CD14-positive monocyte (primary cell): ENCODE results near the gene MVP. TPM values are rescaled to one million over a fixed set of nuclear protein-coding genes. Genes with fewer than 3 reads are reported as not detected.
A peak's percentile ranks its signal among the peaks of the same experiment; 100 is the strongest.

Experiments used
- DNase-seq, 3 donors: peaks; one replicate each; pipeline ENCODE4 v3.0.0-alpha.2; 2011 to 2022
- H2AFZ ChIP-seq: 2 replicates; pipeline ENCODE4 v1.6.0; 2012; ENCODE audit warnings: mild to moderate bottlenecking, low read depth, low read length, inconsistent platforms; ENCODE audit not compliant: insufficient read depth, poor library complexity, severe bottlenecking
- H3K27ac ChIP-seq, 2 donors: 1 replicate in 1 of 2; 2 replicates in 1 of 2; pipeline ENCODE4 v1.5.1; 2012 to 2013; ENCODE audit warnings: low read length in 2 of 2, control low read depth in 1 of 2, inconsistent platforms in 1 of 2, low read depth in 1 of 2, mild to moderate bottlenecking in 1 of 2
- H3K27me3 ChIP-seq, 2 donors: one replicate each; pipeline versions ENCODE4 v1.6.0 to v1.6.1; 2011 to 2013; ENCODE audit warnings: low read length in 2 of 2; ENCODE audit not compliant: control insufficient read depth in 2 of 2, insufficient read depth in 2 of 2
- H3K36me3 ChIP-seq, 2 donors: replicated peaks in 1 of 2; 1 replicate in 1 of 2; 2 replicates in 1 of 2; pipeline versions ENCODE4 v1.5.1 to v1.6.1; 2012 to 2013; ENCODE audit warnings: low read length in 2 of 2, control low read depth in 1 of 2, inconsistent platforms in 1 of 2, mild to moderate bottlenecking in 1 of 2; ENCODE audit not compliant: insufficient read depth in 2 of 2, control insufficient read depth in 1 of 2
- H3K4me1 ChIP-seq, 2 donors: 1 replicate in 1 of 2; 2 replicates in 1 of 2; pipeline versions ENCODE4 v1.5.1 to v1.6.1; 2012 to 2013; ENCODE audit warnings: low read length in 2 of 2, control low read depth in 1 of 2, inconsistent platforms in 1 of 2, mild to moderate bottlenecking in 1 of 2, moderate library complexity in 1 of 2; ENCODE audit not compliant: insufficient read depth in 2 of 2, control insufficient read depth in 1 of 2
- H3K4me2 ChIP-seq: replicated peaks from 2 replicates; pipeline ENCODE3; 2012; ENCODE audit warnings: low read length, moderate library complexity, mild to moderate bottlenecking; ENCODE audit not compliant: poor library complexity, severe bottlenecking; ENCODE audit errors: extremely low read depth
- H3K4me3 ChIP-seq, 3 experiments: fragments of 200-600 bp in 1 of 3; sonication (generic) in 1 of 3; replicated peaks in 1 of 3; 1 replicate in 2 of 3; 2 replicates in 1 of 3; pipeline ENCODE4 v1.5.1; 2011 to 2013; ENCODE audit warnings: low read length in 3 of 3, mild to moderate bottlenecking in 3 of 3, control low read depth in 2 of 3, low read depth in 2 of 3, inconsistent platforms in 1 of 3, moderate library complexity in 1 of 3
- H3K79me2 ChIP-seq: 2 replicates; pipeline ENCODE4 v1.6.0; 2012; ENCODE audit warnings: mild to moderate bottlenecking, control low read depth, inconsistent platforms, low read length, moderate library complexity; ENCODE audit not compliant: insufficient read depth
- H3K9ac ChIP-seq: 2 replicates; pipeline ENCODE4 v1.6.0; 2017; ENCODE audit warnings: low read length, mild to moderate bottlenecking; ENCODE audit not compliant: insufficient read depth, poor library complexity, severe bottlenecking
- H3K9me3 ChIP-seq, 2 donors: replicated peaks in 1 of 2; 1 replicate in 1 of 2; 2 replicates in 1 of 2; pipeline versions ENCODE4 v1.5.1 to v1.6.1; 2012 to 2013; ENCODE audit warnings: low read length in 2 of 2, control low read depth in 1 of 2; ENCODE audit not compliant: control insufficient read depth in 1 of 2, insufficient read depth in 1 of 2
- H4K20me1 ChIP-seq: 2 replicates; pipeline ENCODE4 v1.6.0; 2012; ENCODE audit warnings: mild to moderate bottlenecking, low read length, control low read depth, moderate library complexity; ENCODE audit not compliant: insufficient read depth
- H3K27ac Mint-ChIP-seq, 7 donors: one replicate each; pipeline ENCODE4 v1.8.0; 2020; ENCODE audit warnings: mild to moderate bottlenecking in 7 of 7, mixed read lengths in 7 of 7, moderate library complexity in 6 of 7, inconsistent platforms in 2 of 7
- H3K27me3 Mint-ChIP-seq, 3 donors: one replicate each; pipeline ENCODE4 v1.8.0; 2021 to 2022; ENCODE audit warnings: low read depth in 3 of 3, mild to moderate bottlenecking in 3 of 3, mixed read lengths in 3 of 3, moderate library complexity in 3 of 3, inconsistent platforms in 1 of 3
- H3K36me3 Mint-ChIP-seq, 2 donors: one replicate each; pipeline ENCODE4 v1.8.0; 2020; ENCODE audit warnings: mixed read lengths in 2 of 2, inconsistent platforms in 1 of 2, mild to moderate bottlenecking in 1 of 2
- H3K4me1 Mint-ChIP-seq: one replicate; pipeline ENCODE4 v1.8.0; 2020; ENCODE audit warnings: mild to moderate bottlenecking, mixed read lengths
- H3K4me3 Mint-ChIP-seq, 2 donors: one replicate each; pipeline ENCODE4 v1.8.0; 2020; ENCODE audit warnings: mild to moderate bottlenecking in 2 of 2, mixed read lengths in 2 of 2, moderate library complexity in 1 of 2
- H3K9me3 Mint-ChIP-seq, 7 donors: one replicate each; pipeline ENCODE4 v1.8.0; 2020 to 2022; ENCODE audit warnings: mixed read lengths in 7 of 7, mild to moderate bottlenecking in 6 of 7, moderate library complexity in 6 of 7, inconsistent platforms in 2 of 7
- WGBS: methylation state at CpG from one replicate; pipeline ENCODE4 v1.1.5; 2013; ENCODE audit warnings: missing lambda C conversion rate; ENCODE audit not compliant: insufficient coverage; 5-methylcytosine and 5-hydroxymethylcytosine counted together
- intact Hi-C, 2 donors: fragments of 100-400 bp; cut with micrococcal nuclease; formaldehyde crosslinking; loops; one replicate each; pipeline versions ENCODE4 v1.15.0 to v1.15.1; 2023
- polyA plus RNA-seq, 3 donors: library from polyadenylated mRNA; depleted of rRNA in 1 of 3; unstranded in 2 of 3; stranded (reverse) in 1 of 3; fragments of 300-500 nt in 2 of 3; fragments of >200 nt in 1 of 3; fragmentation: Illumina TruSeq in 2 of 3; gene quantifications; 1 replicate in 2 of 3; 2 replicates in 1 of 3; pipeline ENCODE4 v1.2.3, GENCODE V29; 2012 to 2021
- TF ChIP-seq, protein P1 (sequence below): fragments of 200-600 bp; IDR thresholded peaks from one replicate; pipeline ENCODE4 v1.8.0; 2022; ENCODE audit warnings: antibody characterized with exemption, mild to moderate bottlenecking

MVP gene
- polyA plus RNA-seq, 3 donors = 146 to 274 (median 185) TPM

- Mint-ChIP-seq H3K27me3 (peaks cover 0 to 14% (median 0%) of the 10 kb centered on the region in 3 donors), H3K4me3 (peak within 1 kb of the TSS; percentile 94 to 98), H3K9me3 (peaks cover 0 to 2% (median 0%) of the 10 kb centered on the region in 7 donors), H3K27ac (peak within 1 kb of the TSS; percentile 93 to 100 (median 100)), H3K36me3 (peaks cover 31 to 33% of the 10 kb centered on the region in 2 donors), H3K4me1 (peaks cover 23% of the 10 kb centered on the region)
- peaks cover 13 to 24% of the 10 kb centered on the region in 2 donors for H3K4me1 ChIP-seq
- TF ChIP-seq, protein P1, sequence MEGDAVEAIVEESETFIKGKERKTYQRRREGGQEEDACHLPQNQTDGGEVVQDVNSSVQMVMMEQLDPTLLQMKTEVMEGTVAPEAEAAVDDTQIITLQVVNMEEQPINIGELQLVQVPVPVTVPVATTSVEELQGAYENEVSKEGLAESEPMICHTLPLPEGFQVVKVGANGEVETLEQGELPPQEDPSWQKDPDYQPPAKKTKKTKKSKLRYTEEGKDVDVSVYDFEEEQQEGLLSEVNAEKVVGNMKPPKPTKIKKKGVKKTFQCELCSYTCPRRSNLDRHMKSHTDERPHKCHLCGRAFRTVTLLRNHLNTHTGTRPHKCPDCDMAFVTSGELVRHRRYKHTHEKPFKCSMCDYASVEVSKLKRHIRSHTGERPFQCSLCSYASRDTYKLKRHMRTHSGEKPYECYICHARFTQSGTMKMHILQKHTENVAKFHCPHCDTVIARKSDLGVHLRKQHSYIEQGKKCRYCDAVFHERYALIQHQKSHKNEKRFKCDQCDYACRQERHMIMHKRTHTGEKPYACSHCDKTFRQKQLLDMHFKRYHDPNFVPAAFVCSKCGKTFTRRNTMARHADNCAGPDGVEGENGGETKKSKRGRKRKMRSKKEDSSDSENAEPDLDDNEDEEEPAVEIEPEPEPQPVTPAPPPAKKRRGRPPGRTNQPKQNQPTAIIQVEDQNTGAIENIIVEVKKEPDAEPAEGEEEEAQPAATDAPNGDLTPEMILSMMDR = peak; percentile 40
- H3K9me3 ChIP-seq = no peaks in the 10 kb centered on the region
- H4K20me1 ChIP-seq = peaks cover 23% of the 10 kb centered on the region
- no peaks in the 10 kb centered on the region for H3K27me3 ChIP-seq
- peak within 1 kb of the TSS; percentile 94 for H2AFZ ChIP-seq
- peak within 1 kb of the TSS; percentile 65 to 100 for H3K27ac ChIP-seq
- H3K4me3 ChIP-seq = peak within 1 kb of the TSS; percentile 66 to 98 (median 75)
- H3K4me2 ChIP-seq = peak within 1 kb of the TSS; percentile 83
- peaks cover 30 to 33% of the 10 kb centered on the region in 2 donors for H3K36me3 ChIP-seq
- peak; percentile 92 to 96 (median 94) for DNase-seq
- 0% methylated on average over 24 of the region's 57 CpGs for WGBS
- peak within 1 kb of the TSS; percentile 89 for H3K9ac ChIP-seq
- intact Hi-C loops = loop anchor here (2.0 to 10.0 kb wide), 5 partner anchors 41 to 112 kb away; partner anchors contain the start of genes KCTD13 (in 1 of the 2), MVP (in 1 of the 2), PAGR1 (in 1 of the 2) and TAOK2 (in 1 of the 2)
- peaks cover 23% of the 10 kb centered on the region for H3K79me2 ChIP-seq
Observed at GRCh38 chr16:29862884-29863668, 42.8 kb downstream of the MVP start, which contains the start of gene CDIPT. Gene CDIPT, minus strand, starts transcription at chr16:29863226. Its CDS starts 369 bp downstream, at chr16:29862857.

DNA sequence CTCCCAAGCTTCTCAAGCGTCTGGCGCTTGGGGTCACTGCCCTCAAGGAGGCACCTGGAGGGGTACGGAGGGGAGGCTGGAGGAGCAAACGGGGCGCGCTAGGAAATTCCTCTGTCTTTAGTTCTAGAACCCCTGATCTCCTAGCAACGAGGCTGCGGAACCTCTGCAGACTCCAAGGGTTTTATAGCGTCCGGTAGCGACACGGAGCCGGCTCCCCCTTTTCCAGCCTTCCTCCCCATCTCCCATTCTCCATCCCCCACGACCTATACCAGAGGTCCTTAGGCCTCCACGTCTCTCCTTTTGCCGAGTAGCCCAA, 43.4 kb downstream of the MVP start:
- peaks cover 0 to 2% (median 0%) of the 10 kb centered on the region in 7 donors for H3K9me3 Mint-ChIP-seq
- Histone ChIP-seq H3K4me3 (peak overlapping the region in 1 of 3 experiments; percentile 98), H3K27ac (peak overlapping the region; percentile 65 to 100), H2AFZ (peak overlapping the region; percentile 94), H3K9ac (peak overlapping the region; percentile 89), H3K27me3 (no peaks in the 10 kb centered on the region), H3K79me2 (peaks cover 23% of the 10 kb centered on the region), H3K4me2 (peak overlapping the region; percentile 83), H3K9me3 (no peaks in the 10 kb centered on the region), H4K20me1 (peaks cover 20% of the 10 kb centered on the region), H3K36me3 (peaks cover 27% of the 10 kb centered on the region in 2 donors), H3K4me1 (peaks cover 13 to 24% of the 10 kb centered on the region in 2 donors)
- H3K36me3 Mint-ChIP-seq = peaks cover 26 to 28% of the 10 kb centered on the region in 2 donors
- 34% methylated on average over 4 of the region's 16 CpGs for WGBS
- H3K27me3 Mint-ChIP-seq = peaks cover 0 to 14% (median 0%) of the 10 kb centered on the region in 3 donors
- peak overlapping the region in 1 of 2 donors; percentile 51 for H3K4me3 Mint-ChIP-seq
- DNase-seq = no peak
- intact Hi-C loops = loop anchor here (2.0 to 10.0 kb wide), 5 partner anchors 41 to 111 kb away; partner anchors contain the start of genes KCTD13 (in 1 of the 2), MVP (in 1 of the 2), PAGR1 (in 1 of the 2) and TAOK2 (in 1 of the 2)
- peaks cover 23% of the 10 kb centered on the region for H3K4me1 Mint-ChIP-seq
- H3K27ac Mint-ChIP-seq = peak overlapping the region; percentile 93 to 100 (median 100)
- TF ChIP-seq, protein P1 = peak; percentile 11
